MG63 (cell line): ENCODE data around the gene INPP5B. TPM values are rescaled to one million over a fixed set of nuclear protein-coding genes. Genes with fewer than 3 reads are reported as not detected.
"Not testable (repeated sequence)": the region's sequence is repeated elsewhere in the genome, so short reads cannot be mapped to it uniquely, and the experiment has no call there.

Experiments
- DNase-seq: peaks from one replicate; pipeline ENCODE4 v3.0.0-alpha.2; 2020
- H3K27me3 ChIP-seq: fragments of 250-450 bp; sonication (Bioruptor Pico); 2 replicates; pipeline ENCODE4 v1.5.1; 2020; ENCODE audit warnings: mild to moderate bottlenecking, moderate library complexity
- H3K36me3 ChIP-seq: fragments of 250-450 bp; sonication (Bioruptor Pico); 2 replicates; pipeline ENCODE4 v1.5.1; 2020; ENCODE audit warnings: mild to moderate bottlenecking, moderate library complexity
- H3K4me3 ChIP-seq: fragments of 250-450 bp; sonication (Bioruptor Pico); 2 replicates; pipeline ENCODE4 v1.5.1; 2020; ENCODE audit warnings: mild to moderate bottlenecking, moderate library complexity
- H3K9me3 ChIP-seq: fragments of 250-450 bp; sonication (Bioruptor Pico); 2 replicates; pipeline ENCODE4 v1.5.1; 2020; ENCODE audit warnings: mild to moderate bottlenecking, moderate library complexity
- total RNA-seq: library from RNA; depleted of rRNA; stranded (reverse); fragments of >200 nt; shearing (Covaris generic); gene quantifications from 2 replicates; pipeline ENCODE4 v1.2.3, GENCODE V29; 2014; ENCODE audit warnings: low replicate concordance

INPP5B gene
- total RNA-seq, 1 experiment from 2014 or later = 19.2 TPM

- Histone ChIP-seq H3K4me3 (no peak overlapping the region; the same call in 1 of the 2 replicates), H3K27me3 (no peaks in the 10 kb centered on the region), H3K36me3 (peaks cover 33% of the 10 kb centered on the region), H3K9me3 (no peaks in the 10 kb centered on the region)
- no peak for DNase-seq
Measured at GRCh38 chr1:37930246-37931101, 16.4 kb downstream of the INPP5B start.

DNA sequence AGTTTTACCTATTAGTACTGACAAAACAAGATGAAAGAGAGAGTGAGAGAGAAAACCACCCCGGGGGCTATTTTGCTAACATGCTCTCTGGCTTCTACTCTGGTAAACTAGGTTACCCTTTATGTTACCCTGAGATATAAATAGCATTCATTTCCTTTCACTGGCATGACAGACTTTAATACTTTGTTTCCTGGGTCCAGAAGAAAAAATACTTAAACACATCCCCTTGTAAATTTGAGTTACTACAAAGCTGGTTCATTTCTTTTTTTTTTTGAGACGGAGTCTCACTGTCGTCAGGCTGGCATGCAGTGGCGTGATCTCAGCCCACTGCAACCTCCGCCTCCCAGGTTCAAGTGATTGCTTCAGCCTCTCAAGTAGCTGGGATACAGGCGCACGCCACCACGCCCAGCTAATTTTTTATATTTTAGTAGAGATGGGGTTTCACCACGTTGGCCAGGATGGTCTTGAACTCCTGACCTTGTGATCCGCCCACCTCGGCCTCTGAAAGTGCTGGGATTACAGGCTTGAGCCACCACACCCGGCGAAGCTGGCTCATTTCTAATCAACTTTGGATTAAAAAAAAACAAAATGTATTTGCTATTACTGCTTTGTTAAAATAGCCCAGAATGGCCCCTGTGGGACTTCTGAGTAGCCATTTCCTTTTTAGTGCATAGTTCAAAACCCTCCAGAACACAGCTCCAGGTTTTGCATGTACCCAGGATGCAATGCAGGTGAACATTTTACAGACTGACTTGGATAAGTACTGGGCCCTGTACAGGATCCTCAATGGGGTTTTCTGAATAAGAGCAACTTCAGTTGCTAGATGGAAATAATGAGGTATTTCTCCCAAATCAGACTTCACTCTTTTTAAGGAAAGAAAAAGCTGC lies 20.6 kb downstream of the INPP5B start:
- Histone ChIP-seq H3K4me3 (no peak overlapping the region), H3K36me3 (peaks cover 29% of the 10 kb centered on the region), H3K27me3 (no peaks in the 10 kb centered on the region), H3K9me3 (no peaks in the 10 kb centered on the region)
- DNase-seq = no peak

DNA sequence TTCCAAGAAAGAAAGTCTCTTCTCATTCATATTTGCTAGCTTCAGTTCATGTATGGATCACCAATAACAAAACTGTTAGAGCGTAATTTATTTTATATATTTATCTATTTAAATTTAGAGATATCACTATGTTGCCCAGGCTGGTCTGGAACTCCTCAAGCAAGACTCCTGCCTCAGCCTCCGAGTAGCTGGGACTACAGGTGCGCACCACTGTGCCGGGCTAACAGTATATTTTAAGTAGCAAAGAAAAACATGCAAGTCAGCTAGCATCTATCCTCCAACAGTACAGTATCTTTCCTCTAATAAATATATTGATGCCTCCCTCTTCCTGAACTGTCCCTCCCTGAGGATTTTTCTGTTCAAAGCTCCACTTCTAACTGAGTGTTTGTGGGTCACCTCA lies 21.5 kb downstream of the INPP5B start:
- Histone ChIP-seq H3K9me3 (no peaks in the 10 kb centered on the region), H3K27me3 (no peaks in the 10 kb centered on the region), H3K4me3 (no peak overlapping the region), H3K36me3 (peaks cover 21% of the 10 kb centered on the region)
- no peak for DNase-seq

DNA sequence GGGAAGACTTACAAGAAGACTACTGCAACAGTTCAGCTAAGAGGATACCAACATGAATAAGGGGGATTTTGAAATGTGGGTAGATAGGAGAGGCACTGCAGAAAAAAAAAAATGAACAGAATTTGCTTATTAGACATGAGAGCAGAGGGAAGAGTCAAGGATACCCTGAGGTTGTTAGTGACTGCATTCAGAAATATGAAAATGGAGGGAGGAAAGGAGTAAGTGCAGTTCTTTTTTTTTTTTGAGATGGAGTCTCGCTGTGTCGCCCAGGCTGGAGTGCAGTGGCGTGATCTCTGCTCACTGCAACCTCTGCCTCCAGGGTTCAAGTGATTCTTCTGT lies 23.3 kb downstream of the INPP5B start:
- no peaks in the 10 kb centered on the region for H3K27me3 ChIP-seq
- no peaks in the 10 kb centered on the region for H3K9me3 ChIP-seq
- no peak for DNase-seq
- H3K4me3 ChIP-seq = no peak overlapping the region
- peaks cover 22% of the 10 kb centered on the region for H3K36me3 ChIP-seq

GRCh38 chr1:37922767-37923550 lies 23.9 kb downstream of the INPP5B start:
- H3K27me3 ChIP-seq = no peaks in the 10 kb centered on the region
- DNase-seq = no peak
- peaks cover 18% of the 10 kb centered on the region for H3K36me3 ChIP-seq
- no peaks in the 10 kb centered on the region for H3K9me3 ChIP-seq
- no peak overlapping the region for H3K4me3 ChIP-seq

- peaks cover 25% of the 10 kb centered on the region for H3K36me3 ChIP-seq
- H3K4me3 ChIP-seq = no peak overlapping the region
- H3K9me3 ChIP-seq = no peaks in the 10 kb centered on the region
- no peaks in the 10 kb centered on the region for H3K27me3 ChIP-seq
- peak; percentile 12 for DNase-seq
Measured at GRCh38 chr1:37919277-37919676, 27.6 kb downstream of the INPP5B start.

DNA sequence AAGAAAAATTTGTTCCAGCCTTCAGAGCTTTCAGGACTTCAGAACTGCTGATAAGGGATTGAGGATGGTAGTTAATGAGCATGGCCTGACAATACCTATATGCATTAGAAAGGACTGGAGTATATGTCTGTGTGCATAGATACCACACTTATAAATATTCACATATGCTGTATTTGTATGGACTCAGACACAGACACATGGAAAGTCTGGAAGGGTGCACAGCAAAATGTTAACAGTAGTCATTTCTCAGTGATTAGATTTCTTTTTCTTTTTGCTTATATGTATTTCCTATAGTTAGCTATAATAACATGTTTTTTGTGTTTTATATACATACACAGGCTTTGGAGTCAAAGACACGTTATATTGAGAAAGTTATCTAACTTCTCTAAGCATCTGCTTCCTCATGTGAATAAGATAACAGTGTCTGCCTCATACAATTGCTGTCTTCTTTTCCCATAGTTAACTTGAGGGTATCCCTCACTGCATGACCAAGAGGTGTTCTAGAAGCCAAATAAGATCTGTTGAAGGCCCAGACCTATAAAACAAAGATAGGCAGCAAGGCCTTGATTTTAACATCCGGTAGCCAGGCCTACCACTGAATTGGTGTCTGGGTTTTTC lies 31.3 kb downstream of the INPP5B start:
- peaks cover 8% of the 10 kb centered on the region for H3K9me3 ChIP-seq
- no peaks in the 10 kb centered on the region for H3K27me3 ChIP-seq
- no peak for DNase-seq
- no peak overlapping the region for H3K4me3 ChIP-seq
- H3K36me3 ChIP-seq = peaks cover 39% of the 10 kb centered on the region

DNA sequence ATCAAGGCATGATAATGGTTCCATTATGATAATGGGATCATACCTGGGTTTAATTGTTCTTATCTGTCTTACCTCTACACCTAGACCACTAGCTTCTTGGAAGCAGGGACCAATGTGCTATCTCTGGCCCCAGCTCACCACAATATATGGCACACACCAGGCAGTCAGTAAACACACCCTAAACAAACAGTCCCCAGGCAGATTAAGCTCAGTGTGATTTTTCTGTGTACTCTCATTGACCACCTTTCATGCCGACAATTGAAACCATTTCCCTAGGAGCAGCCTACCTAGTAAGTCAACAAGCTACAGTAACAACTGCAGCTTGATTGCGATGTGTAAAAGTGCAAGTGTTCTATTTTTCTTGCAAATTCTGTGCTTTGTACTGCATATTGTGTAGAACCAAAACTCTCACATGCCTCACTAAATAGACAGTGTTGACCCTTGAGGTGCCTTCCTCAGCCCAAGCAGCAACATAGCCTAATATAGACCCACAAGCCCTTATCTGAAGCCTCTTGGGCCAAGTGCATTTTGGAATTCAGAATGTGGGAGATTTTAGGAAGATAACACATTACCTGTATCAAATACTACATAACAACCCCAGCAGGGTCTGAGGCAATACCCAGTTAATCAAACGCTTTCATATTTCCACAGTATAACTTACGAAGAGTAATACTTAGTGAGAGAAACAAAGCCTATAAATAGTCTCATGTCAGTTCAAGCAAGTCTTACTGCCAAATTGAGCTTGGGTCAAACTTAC lies 32.0 kb downstream of the INPP5B start:
- peaks cover 36% of the 10 kb centered on the region for H3K36me3 ChIP-seq
- peaks cover 8% of the 10 kb centered on the region for H3K9me3 ChIP-seq
- no peak overlapping the region for H3K4me3 ChIP-seq
- no peaks in the 10 kb centered on the region for H3K27me3 ChIP-seq
- DNase-seq = no peak

GRCh38 chr1:37911478-37911877 lies 35.4 kb downstream of the INPP5B start:
- not testable (repeated sequence) for DNase-seq, H3K4me3 ChIP-seq, H3K27me3 ChIP-seq, H3K9me3 ChIP-seq
- peaks cover 42% of the 10 kb centered on the region for H3K36me3 ChIP-seq

DNA sequence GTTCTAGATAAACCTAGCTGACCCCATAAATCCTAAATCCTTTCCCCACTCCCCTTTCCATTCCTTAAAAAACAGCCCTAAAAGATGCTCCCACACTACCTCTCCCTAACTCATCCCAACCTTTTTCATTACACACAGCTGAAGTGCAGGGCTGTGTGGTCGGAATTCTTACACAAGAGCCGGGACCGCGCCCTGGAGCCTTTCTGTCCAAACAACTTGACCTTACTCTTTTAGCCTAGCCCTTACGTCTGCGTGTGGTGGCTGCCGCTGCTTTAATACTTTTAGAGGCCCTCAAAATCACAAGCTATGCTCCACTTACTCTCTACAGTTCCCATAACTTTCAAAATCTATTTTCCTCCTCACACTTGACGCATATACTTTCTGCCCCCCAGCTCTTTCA lies 36.0 kb downstream of the INPP5B start:
- DNase-seq, H3K27me3 ChIP-seq, H3K9me3 ChIP-seq, H3K4me3 ChIP-seq: not testable (repeated sequence)
- peaks cover 48% of the 10 kb centered on the region for H3K36me3 ChIP-seq

DNA sequence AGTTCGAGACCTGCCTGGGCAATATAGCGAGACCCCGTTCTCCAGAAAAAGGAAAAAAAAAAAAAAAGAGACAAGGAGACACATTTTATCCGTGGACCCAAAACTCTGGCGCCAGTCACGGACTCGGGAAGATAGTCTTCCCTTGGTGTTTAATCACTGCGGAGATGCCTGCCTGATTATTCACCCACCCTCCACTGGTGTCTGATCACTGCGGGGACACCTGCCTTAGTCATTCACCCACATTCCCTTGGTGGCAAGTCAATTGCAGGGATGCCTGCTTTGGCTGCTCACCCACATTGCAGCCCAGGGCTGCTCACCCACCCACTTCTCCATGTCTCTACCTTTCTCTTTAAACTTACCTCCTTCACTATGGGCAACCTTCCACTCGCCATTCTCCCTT lies 38.3 kb downstream of the INPP5B start:
- H3K9me3 ChIP-seq, H3K4me3 ChIP-seq, DNase-seq, H3K27me3 ChIP-seq: not testable (repeated sequence)
- H3K36me3 ChIP-seq = peaks cover 43% of the 10 kb centered on the region

DNA sequence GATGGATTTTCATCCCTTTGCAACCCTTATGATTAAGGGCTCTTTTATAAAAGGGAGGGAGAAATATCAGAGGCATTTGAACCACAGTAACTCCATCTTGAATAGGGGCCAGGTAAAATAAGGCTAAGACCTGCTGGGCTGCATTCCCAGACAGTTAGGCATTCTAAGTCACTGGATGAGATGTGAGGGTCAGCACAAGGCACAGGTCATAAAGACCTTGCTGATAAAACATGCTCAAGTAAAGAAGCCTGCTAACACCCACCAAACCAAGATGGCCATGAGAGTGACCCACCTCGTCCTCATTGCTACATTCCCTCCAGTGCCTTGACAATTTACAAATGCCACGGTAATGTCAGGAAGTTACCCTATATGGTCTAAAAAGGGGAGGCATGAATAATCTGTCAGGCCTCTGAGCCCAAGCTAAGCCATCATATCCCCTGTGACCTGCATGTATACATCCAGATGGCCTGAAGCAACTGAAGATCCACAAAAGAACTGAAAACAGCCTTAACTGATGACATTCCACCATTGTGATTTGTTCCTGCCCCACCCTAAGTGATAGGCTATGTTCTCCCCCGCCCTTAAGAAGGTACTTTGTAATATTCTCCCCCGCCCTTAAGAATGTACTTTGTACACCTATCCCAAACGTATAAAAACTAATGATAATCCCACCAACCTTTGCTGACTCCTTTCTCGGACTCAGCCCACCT lies 39.3 kb downstream of the INPP5B start:
- peaks cover 40% of the 10 kb centered on the region for H3K36me3 ChIP-seq
- H3K4me3 ChIP-seq, H3K9me3 ChIP-seq, DNase-seq, H3K27me3 ChIP-seq: not testable (repeated sequence)

DNA sequence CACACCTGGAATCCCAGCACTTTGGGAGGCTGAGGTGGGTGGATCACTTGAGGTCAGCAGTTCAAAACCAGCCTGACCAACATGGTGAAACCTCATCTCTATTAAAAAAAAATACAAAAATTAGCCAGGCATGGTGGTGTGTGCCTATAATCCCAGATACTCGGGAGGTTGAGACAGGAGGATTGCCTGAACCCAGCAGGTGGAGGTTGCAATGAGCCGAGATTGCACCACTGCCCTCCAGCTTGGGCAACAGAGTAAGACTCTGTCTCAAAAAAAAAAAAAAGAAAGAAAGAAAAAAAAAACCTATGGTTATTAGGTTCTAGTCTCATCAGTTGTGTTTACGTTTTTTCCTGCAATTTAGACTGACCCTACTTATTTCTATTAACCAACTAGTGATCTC lies 40.3 kb downstream of the INPP5B start:
- H3K4me3 ChIP-seq, H3K9me3 ChIP-seq, DNase-seq, H3K27me3 ChIP-seq: not testable (repeated sequence)
- H3K36me3 ChIP-seq = peaks cover 34% of the 10 kb centered on the region

- Histone ChIP-seq H3K4me3 (no peak overlapping the region), H3K27me3 (no peaks in the 10 kb centered on the region), H3K36me3 (peaks cover 30% of the 10 kb centered on the region), H3K9me3 (no peaks in the 10 kb centered on the region; the same call in 1 of the 2 replicates)
- DNase-seq = no peak
Measured at GRCh38 chr1:37905727-37906126, 41.1 kb downstream of the INPP5B start.

- not testable (repeated sequence) for H3K27me3 ChIP-seq, H3K4me3 ChIP-seq, H3K9me3 ChIP-seq, DNase-seq
- peaks cover 30% of the 10 kb centered on the region for H3K36me3 ChIP-seq
Measured at GRCh38 chr1:37903921-37904320, 42.9 kb downstream of the INPP5B start.
